H1 (cell line): Measurements from ENCODE around the gene CTIF. TPM values are rescaled to one million over a fixed set of nuclear protein-coding genes. Genes with fewer than 3 reads are reported as not detected.

ENCODE experiments used
- FOSL1 ChIP-seq: IDR thresholded peaks from 2 replicates; pipeline ENCODE4 v1.6.1; 2011; ENCODE audit warnings: mild to moderate bottlenecking, low read depth, low read length, moderate library complexity; ENCODE audit not compliant: insufficient read depth
- GTF2F1 ChIP-seq: IDR thresholded peaks from 2 replicates; pipeline ENCODE4 v1.6.1; 2012; ENCODE audit warnings: low read depth, low read length, improper control_type of control experiment, borderline replicate concordance
- HDAC2 ChIP-seq, 2 experiments: fragments of 300-600 bp in 1 of 2; sonication (generic) in 1 of 2; IDR thresholded peaks; 2 replicates each; pipeline ENCODE4 v1.6.1; 2011 to 2012; ENCODE audit warnings: low read depth in 2 of 2, low read length in 2 of 2, mild to moderate bottlenecking in 2 of 2, moderate library complexity in 2 of 2, borderline replicate concordance in 1 of 2, inconsistent platforms in 1 of 2
- KDM1A ChIP-seq: fragments of 200-600, 300-600 bp; sonication (generic); IDR thresholded peaks from 2 replicates; pipeline ENCODE4 v1.7.1; 2016; ENCODE audit warnings: mild to moderate bottlenecking, low read length, borderline replicate concordance
- TEAD4 ChIP-seq: IDR thresholded peaks from 2 replicates; pipeline ENCODE4 v1.6.1; 2012; ENCODE audit warnings: low read depth, low read length, inconsistent platforms, mixed read lengths
- USF2 ChIP-seq: IDR thresholded peaks from 2 replicates; pipeline ENCODE4 v1.6.1; 2011; ENCODE audit warnings: low read length, improper control_type of control experiment
- polyA plus RNA-seq, 7 experiments: library from polyadenylated mRNA; depleted of rRNA in 3 of 7; stranded (reverse) in 5 of 7; unstranded in 2 of 7; fragments of >200 nt in 5 of 7; fragments of 200-250 nt in 2 of 7; gene quantifications; 1 replicate in 5 of 7; 2 replicates in 1 of 7; 4 replicates in 1 of 7; pipeline versions ENCODE4 v1.2.1 to v1.2.3, GENCODE V29; 2011 to 2013; ENCODE audit warnings: missing spikeins in 2 of 7, mixed read lengths in 2 of 7
- total RNA-seq: library from RNA; stranded (reverse); fragmentation: NEBNext Ultra II Directional; extraction: Animal tissue kit (Norgen Biotek cat#: 25700); gene quantifications from 2 replicates; pipeline ENCODE4 v1.2.1, GENCODE V29; 2021
- TF ChIP-seq, protein P1 (sequence below): IDR thresholded peaks from 2 replicates; pipeline ENCODE4 v1.6.1; 2012; ENCODE audit warnings: inconsistent platforms

Gene CTIF
- total and polyA plus RNA-seq, 2 of the 8 experiments (the other 6 are each of a cell fraction or from before 2014, with no cell fraction given) = 9.0 to 17.8 TPM

- TF ChIP-seq TEAD4 (no peak), GTF2F1 (no peak), KDM1A (no peak), FOSL1 (no peak), USF2 (no peak), HDAC2 (IDR thresholded peaks at IDR 0.05; ENCODE audit: borderline replicate concordance in 1 of 2, low read depth in 2 of 2, low read length in 2 of 2) (no peak)
- TF ChIP-seq, protein P1, sequence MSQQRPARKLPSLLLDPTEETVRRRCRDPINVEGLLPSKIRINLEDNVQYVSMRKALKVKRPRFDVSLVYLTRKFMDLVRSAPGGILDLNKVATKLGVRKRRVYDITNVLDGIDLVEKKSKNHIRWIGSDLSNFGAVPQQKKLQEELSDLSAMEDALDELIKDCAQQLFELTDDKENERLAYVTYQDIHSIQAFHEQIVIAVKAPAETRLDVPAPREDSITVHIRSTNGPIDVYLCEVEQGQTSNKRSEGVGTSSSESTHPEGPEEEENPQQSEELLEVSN = no peak
Observed at GRCh38 chr18:48667276-48668254, 128.7 kb downstream of the CTIF start (continued).
